Measurements from ENCODE around the gene PTN.

Gene PTN

DNA sequence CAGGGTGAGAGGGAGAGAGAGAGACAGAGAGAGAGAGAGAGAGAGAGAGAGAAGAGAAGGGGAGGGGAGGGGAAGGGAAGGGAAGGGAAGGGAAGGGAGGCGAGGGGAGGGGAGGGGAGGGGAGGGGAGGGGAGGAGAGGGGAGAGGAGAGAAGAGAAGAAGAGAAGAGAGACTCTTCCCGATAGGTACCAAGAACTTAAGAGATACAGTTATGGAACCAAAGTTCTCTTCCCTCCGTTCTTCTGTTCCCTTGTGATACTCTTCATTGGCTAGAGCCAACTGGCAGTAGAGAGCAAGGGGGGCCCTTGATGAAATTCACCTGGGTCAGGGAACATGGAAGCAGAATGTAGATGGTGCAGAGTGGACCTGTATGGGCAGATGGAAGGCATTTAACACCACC lies 122.1 kb downstream of the PTN start:
- Histone ChIP-seq H3K4me3 (no peak overlapping the region), H3K27ac (no peak overlapping the region)
- no peak for DNase-seq (ENCODE audit: low spot score)
- TF ChIP-seq, protein P1, sequence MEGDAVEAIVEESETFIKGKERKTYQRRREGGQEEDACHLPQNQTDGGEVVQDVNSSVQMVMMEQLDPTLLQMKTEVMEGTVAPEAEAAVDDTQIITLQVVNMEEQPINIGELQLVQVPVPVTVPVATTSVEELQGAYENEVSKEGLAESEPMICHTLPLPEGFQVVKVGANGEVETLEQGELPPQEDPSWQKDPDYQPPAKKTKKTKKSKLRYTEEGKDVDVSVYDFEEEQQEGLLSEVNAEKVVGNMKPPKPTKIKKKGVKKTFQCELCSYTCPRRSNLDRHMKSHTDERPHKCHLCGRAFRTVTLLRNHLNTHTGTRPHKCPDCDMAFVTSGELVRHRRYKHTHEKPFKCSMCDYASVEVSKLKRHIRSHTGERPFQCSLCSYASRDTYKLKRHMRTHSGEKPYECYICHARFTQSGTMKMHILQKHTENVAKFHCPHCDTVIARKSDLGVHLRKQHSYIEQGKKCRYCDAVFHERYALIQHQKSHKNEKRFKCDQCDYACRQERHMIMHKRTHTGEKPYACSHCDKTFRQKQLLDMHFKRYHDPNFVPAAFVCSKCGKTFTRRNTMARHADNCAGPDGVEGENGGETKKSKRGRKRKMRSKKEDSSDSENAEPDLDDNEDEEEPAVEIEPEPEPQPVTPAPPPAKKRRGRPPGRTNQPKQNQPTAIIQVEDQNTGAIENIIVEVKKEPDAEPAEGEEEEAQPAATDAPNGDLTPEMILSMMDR (IDR thresholded peaks at IDR 0.05), result no peak

GRCh38 chr7:137213744-137214143 lies 129.8 kb downstream of the PTN start:
- H3K4me3 ChIP-seq, result no peak overlapping the region
- TF ChIP-seq, protein P1 (IDR thresholded peaks at IDR 0.05), result no peak
- DNase-seq (ENCODE audit: low spot score), result no peak
- H3K27ac ChIP-seq, result no peak overlapping the region

DNA sequence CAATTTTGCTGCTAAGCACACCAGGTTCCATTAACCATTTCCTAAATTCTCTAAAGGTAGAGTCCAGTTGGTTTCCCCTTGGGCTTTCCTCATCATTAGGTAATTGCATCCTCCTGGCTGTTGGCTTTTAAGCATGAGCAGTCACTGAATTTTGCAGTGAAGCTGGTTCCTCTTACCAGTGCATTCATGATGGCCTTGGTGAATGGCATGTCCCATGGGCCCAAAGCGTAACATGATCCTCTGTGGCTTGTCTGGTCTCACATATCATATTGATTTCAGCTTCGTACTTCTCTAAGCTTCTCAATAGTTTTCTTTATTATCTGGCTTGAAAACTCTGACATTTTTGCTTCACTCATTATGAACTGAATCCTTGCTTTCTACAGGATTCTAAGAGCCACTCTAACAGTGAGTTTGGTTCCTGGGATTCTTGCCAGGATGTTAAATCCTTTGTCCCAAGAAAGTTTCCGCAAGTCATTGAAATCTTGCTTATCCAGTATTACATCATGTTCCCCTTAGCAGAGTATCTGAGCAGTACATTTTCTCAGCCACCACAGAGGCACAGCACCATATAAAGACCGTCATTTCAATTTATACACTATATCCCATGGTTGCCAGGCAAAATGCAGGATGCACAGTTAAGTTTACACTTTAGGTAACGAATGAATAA lies 134.2 kb downstream of the PTN start:
- H3K4me3 ChIP-seq, result no peak overlapping the region
- DNase-seq (ENCODE audit: low spot score), result no peak
- H3K27ac ChIP-seq, result no peak overlapping the region
- TF ChIP-seq, protein P1 (IDR thresholded peaks at IDR 0.05), result no peak

GRCh38 chr7:137206770-137207169 lies 136.8 kb downstream of the PTN start:
- TF ChIP-seq, protein P1 (IDR thresholded peaks at IDR 0.05), result no peak
- no peak for DNase-seq (ENCODE audit: low spot score)
- H3K4me3 ChIP-seq, result no peak overlapping the region
- H3K27ac ChIP-seq, result no peak overlapping the region

- DNase-seq (ENCODE audit: low spot score), result no peak
- TF ChIP-seq, protein P1 (IDR thresholded peaks at IDR 0.05), result no peak
- no peak overlapping the region for H3K4me3 ChIP-seq
- H3K27ac ChIP-seq, result no peak overlapping the region
Observed at GRCh38 chr7:137204246-137204645, 139.3 kb downstream of the PTN start.

- Histone ChIP-seq H3K4me3 (no peak overlapping the region), H3K27ac (no peak overlapping the region)
- no peak for DNase-seq (ENCODE audit: low spot score)
- TF ChIP-seq, protein P1 (IDR thresholded peaks at IDR 0.05), result no peak
Observed at GRCh38 chr7:137203351-137203750, 140.2 kb downstream of the PTN start.

DNA sequence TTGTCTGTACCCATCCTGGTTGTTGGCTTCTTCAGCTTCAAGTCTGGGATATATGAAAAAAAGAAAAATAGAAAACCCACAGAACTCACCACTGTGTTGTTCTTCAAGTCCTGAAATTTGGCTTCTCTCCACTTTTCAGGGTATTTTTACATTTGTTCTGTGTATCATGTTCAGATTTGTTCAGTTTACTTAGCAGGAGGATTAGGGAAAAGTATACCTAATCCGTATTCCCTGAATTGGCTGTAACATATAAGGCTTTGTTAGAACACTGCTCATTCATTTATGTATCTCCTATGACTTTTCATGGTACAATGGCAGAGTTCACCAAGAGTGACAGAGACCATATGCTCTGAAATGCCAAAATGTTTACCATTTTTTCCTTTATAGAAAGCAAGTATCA lies 146.9 kb downstream of the PTN start:
- H3K27ac ChIP-seq, result no peak overlapping the region
- no peak overlapping the region for H3K4me3 ChIP-seq
- TF ChIP-seq, protein P1 (IDR thresholded peaks at IDR 0.05), result no peak
- no peak for DNase-seq (ENCODE audit: low spot score)
